ENCODE data around the gene KRTAP5-9. TPM values are rescaled to one million over a fixed set of nuclear protein-coding genes. Genes with fewer than 3 reads are reported as not detected.

KRTAP5-9 gene
- total RNA-seq, 1 experiment from 2014 or later: not detected

DNA sequence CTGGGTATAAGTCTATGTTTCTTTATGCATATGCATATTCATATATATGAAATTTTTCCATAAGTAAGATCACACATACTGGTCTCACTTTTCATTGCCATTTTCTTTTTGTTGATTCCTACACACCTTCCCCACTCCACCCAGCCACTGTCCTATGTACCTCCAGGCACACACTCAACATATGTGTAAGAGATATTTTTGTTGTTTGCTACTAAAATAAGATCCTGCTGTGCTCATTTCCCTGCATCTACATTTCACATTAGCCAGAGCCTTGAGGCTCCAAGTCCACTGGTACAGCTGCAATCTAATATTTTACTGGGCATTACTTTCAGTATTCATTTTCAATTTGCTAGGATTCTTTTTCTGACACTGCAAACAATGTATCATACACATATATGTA, 9.0 kb downstream of the KRTAP5-9 start:
- Histone ChIP-seq H3K27me3 (replicated peaks; ENCODE audit: insufficient read depth, low read depth, low read length, poor library complexity) (no peaks in the 10 kb centered on the region), H3K36me3 (ENCODE audit: insufficient read depth, low read length, poor library complexity, severe bottlenecking) (no peaks in the 10 kb centered on the region), H3K4me1 (ENCODE audit: insufficient read depth, low read length, poor library complexity, severe bottlenecking) (no peaks in the 10 kb centered on the region), H3K9me3 (ENCODE audit: low read depth, low read length, poor library complexity, severe bottlenecking) (no peaks in the 10 kb centered on the region), H3K4me3 (ENCODE audit: low read depth, low read length, poor library complexity, severe bottlenecking) (no peak overlapping the region), H3K27ac (ENCODE audit: low read depth, low read length, poor library complexity, severe bottlenecking) (no peak overlapping the region)
- POLR2A ChIA-PET (ENCODE audit: low non-redundant PET): no interaction called here
- intact Hi-C loops (cut with micrococcal nuclease; ENCODE audit: unreplicated experiment): no loop called here
- CTCF ChIA-PET: interaction anchor here (0.6 kb wide), 1 partner anchor 50 kb away, joined by 3 read pairs; no protein-coding TSS in a partner anchor
- no peak for DNase-seq (ENCODE audit: low spot score)
- TF ChIP-seq EZH2 (IDR thresholded peaks at IDR 0.05; ENCODE audit: borderline replicate concordance, low read depth, low read length, poor library complexity, severe bottlenecking) (no peak), CTCF (conservative IDR thresholded peaks at IDR 0.05; ENCODE audit: low read depth, low read length) (no peak)
- no TSS peak for BruUV-seq (replicated peaks)

GRCh38 chr11:71558996-71559395, 10.8 kb downstream of the KRTAP5-9 start:
- ChIA-PET CTCF (no interaction called here), POLR2A (ENCODE audit: low non-redundant PET) (no interaction called here)
- intact Hi-C loops (cut with micrococcal nuclease; ENCODE audit: unreplicated experiment): no loop called here
- Histone ChIP-seq H3K4me1 (ENCODE audit: insufficient read depth, low read length, poor library complexity, severe bottlenecking) (no peaks in the 10 kb centered on the region), H3K9me3 (ENCODE audit: low read depth, low read length, poor library complexity, severe bottlenecking) (no peaks in the 10 kb centered on the region), H3K36me3 (ENCODE audit: insufficient read depth, low read length, poor library complexity, severe bottlenecking) (no peaks in the 10 kb centered on the region), H3K27ac (ENCODE audit: low read depth, low read length, poor library complexity, severe bottlenecking) (no peak overlapping the region), H3K27me3 (replicated peaks; ENCODE audit: insufficient read depth, low read depth, low read length, poor library complexity) (peaks cover 10% of the 10 kb centered on the region), H3K4me3 (ENCODE audit: low read depth, low read length, poor library complexity, severe bottlenecking) (no peak overlapping the region)
- BruUV-seq (replicated peaks): no TSS peak
- TF ChIP-seq EZH2 (IDR thresholded peaks at IDR 0.05; ENCODE audit: borderline replicate concordance, low read depth, low read length, poor library complexity, severe bottlenecking) (no peak), CTCF (conservative IDR thresholded peaks at IDR 0.05; ENCODE audit: low read depth, low read length) (no peak)
- no peak for DNase-seq (ENCODE audit: low spot score)

- no peaks in the 10 kb centered on the region for H3K4me1 ChIP-seq (ENCODE audit: insufficient read depth, low read length, poor library complexity, severe bottlenecking)
- peaks cover 10% of the 10 kb centered on the region for H3K27me3 ChIP-seq (replicated peaks; ENCODE audit: insufficient read depth, low read depth, low read length, poor library complexity)
- H3K9me3 ChIP-seq (ENCODE audit: low read depth, low read length, poor library complexity, severe bottlenecking): no peaks in the 10 kb centered on the region
- intact Hi-C loops (cut with micrococcal nuclease; ENCODE audit: unreplicated experiment): no loop called here
- ChIA-PET POLR2A (ENCODE audit: low non-redundant PET) (no interaction called here), CTCF (interaction anchor here (0.6 kb wide), 1 partner anchor 18 kb away, joined by 3 read pairs; no protein-coding TSS in a partner anchor)
- BruUV-seq (replicated peaks): no TSS peak
- no peak overlapping the region for H3K27ac ChIP-seq (ENCODE audit: low read depth, low read length, poor library complexity, severe bottlenecking)
- no peaks in the 10 kb centered on the region for H3K36me3 ChIP-seq (ENCODE audit: insufficient read depth, low read length, poor library complexity, severe bottlenecking)
- TF ChIP-seq CTCF (conservative IDR thresholded peaks at IDR 0.05; ENCODE audit: low read depth, low read length): no peak
- no peak for TF ChIP-seq EZH2 (IDR thresholded peaks at IDR 0.05; ENCODE audit: borderline replicate concordance, low read depth, low read length, poor library complexity, severe bottlenecking)
- H3K4me3 ChIP-seq (ENCODE audit: low read depth, low read length, poor library complexity, severe bottlenecking): no peak overlapping the region
- DNase-seq (ENCODE audit: low spot score): peak; percentile 18
Observed at GRCh38 chr11:71562120-71562519, 13.9 kb downstream of the KRTAP5-9 start.

Data from A673 (cell line).